ENCODE data around the gene GRM2. TPM values are rescaled to one million over a fixed set of nuclear protein-coding genes. Genes with fewer than 3 reads are reported as not detected.

The GRM2 gene
- total and polyA plus RNA-seq, 4 donors, result 0.13 to 0.77 (median 0.25) TPM

GRCh38 chr3:51676102-51676640, 30.7 kb upstream of the GRM2 start:
- H3K9me3 ChIP-seq (ENCODE audit: control insufficient read depth in 4 of 4, insufficient read depth in 3 of 4, low read length in 3 of 4), result no peaks in the 10 kb centered on the region
- WGBS, 2 donors, result 91 to 94% methylated on average over 3 of the region's 3 CpGs
- no peak overlapping the region for H3K4me3 ChIP-seq
- no peak overlapping the region for H3K9ac ChIP-seq (ENCODE audit: insufficient read depth in 1 of 2, low read length in 2 of 2)
- peaks cover 0 to 15% (median 4%) of the 10 kb centered on the region in 5 donors for H3K4me1 ChIP-seq (ENCODE audit: control insufficient read depth in 5 of 5, insufficient read depth in 5 of 5, low read length in 5 of 5)
- peaks cover 0 to 11% (median 5%) of the 10 kb centered on the region in 4 donors for H3K36me3 ChIP-seq (ENCODE audit: control insufficient read depth in 4 of 4, insufficient read depth in 4 of 4, low read length in 4 of 4)
- no peaks in the 10 kb centered on the region for H3K27me3 ChIP-seq (ENCODE audit: control insufficient read depth in 3 of 3, insufficient read depth in 3 of 3, low read length in 2 of 3)
- no peak overlapping the region for H3K27ac ChIP-seq (ENCODE audit: low read depth in 1 of 2, low read length in 1 of 2)
- DNase-seq, result no peak
- no peak for TF ChIP-seq CTCF (IDR thresholded peaks at IDR 0.05; ENCODE audit: control extremely low read depth, extremely low read depth)
- no peak for ATAC-seq (ENCODE audit: insufficient read depth, low FRiP score)

- Histone ChIP-seq H3K27me3 (ENCODE audit: control insufficient read depth in 3 of 3, insufficient read depth in 3 of 3, low read length in 2 of 3) (no peaks in the 10 kb centered on the region), H3K9me3 (ENCODE audit: control insufficient read depth in 4 of 4, insufficient read depth in 3 of 4, low read length in 3 of 4) (no peaks in the 10 kb centered on the region), H3K27ac (ENCODE audit: low read depth in 1 of 2, low read length in 1 of 2) (no peak overlapping the region), H3K36me3 (ENCODE audit: control insufficient read depth in 4 of 4, insufficient read depth in 4 of 4, low read length in 4 of 4) (peaks cover 0 to 13% (median 5%) of the 10 kb centered on the region in 4 donors), H3K4me1 (ENCODE audit: control insufficient read depth in 5 of 5, insufficient read depth in 5 of 5, low read length in 5 of 5) (peaks cover 0 to 18% (median 3%) of the 10 kb centered on the region in 5 donors), H3K4me3 (no peak overlapping the region), H3K9ac (ENCODE audit: insufficient read depth in 1 of 2, low read length in 2 of 2) (no peak overlapping the region)
- no peak for DNase-seq
- no peak for ATAC-seq (ENCODE audit: insufficient read depth, low FRiP score)
- 94 to 95% methylated on average over 3 of the region's 3 CpGs for WGBS, 2 donors
- no peak for TF ChIP-seq CTCF (IDR thresholded peaks at IDR 0.05; ENCODE audit: control extremely low read depth, extremely low read depth)
Observed at GRCh38 chr3:51677358-51677757, 29.5 kb upstream of the GRM2 start.

GRCh38 chr3:51678186-51678585, 28.7 kb upstream of the GRM2 start:
- WGBS, 2 donors, result 97 to 100% methylated on average over 1 of the region's 1 CpG
- Histone ChIP-seq H3K9me3 (ENCODE audit: control insufficient read depth in 4 of 4, insufficient read depth in 3 of 4, low read length in 3 of 4) (no peaks in the 10 kb centered on the region), H3K4me3 (no peak overlapping the region), H3K27me3 (ENCODE audit: control insufficient read depth in 3 of 3, insufficient read depth in 3 of 3, low read length in 2 of 3) (no peaks in the 10 kb centered on the region), H3K9ac (ENCODE audit: insufficient read depth in 1 of 2, low read length in 2 of 2) (no peak overlapping the region), H3K4me1 (ENCODE audit: control insufficient read depth in 5 of 5, insufficient read depth in 5 of 5, low read length in 5 of 5) (peaks cover 0 to 17% (median 3%) of the 10 kb centered on the region in 5 donors), H3K27ac (ENCODE audit: low read depth in 1 of 2, low read length in 1 of 2) (no peak overlapping the region), H3K36me3 (ENCODE audit: control insufficient read depth in 4 of 4, insufficient read depth in 4 of 4, low read length in 4 of 4) (peaks cover 0 to 13% (median 5%) of the 10 kb centered on the region in 4 donors)
- ATAC-seq (ENCODE audit: insufficient read depth, low FRiP score) (no peak), DNase-seq (no peak)
- TF ChIP-seq CTCF (IDR thresholded peaks at IDR 0.05; ENCODE audit: control extremely low read depth, extremely low read depth), result no peak

- Histone ChIP-seq H3K4me1 (ENCODE audit: control insufficient read depth in 5 of 5, insufficient read depth in 5 of 5, low read length in 5 of 5) (peaks cover 0 to 17% (median 3%) of the 10 kb centered on the region in 5 donors), H3K9me3 (ENCODE audit: control insufficient read depth in 4 of 4, insufficient read depth in 3 of 4, low read length in 3 of 4) (no peaks in the 10 kb centered on the region), H3K4me3 (no peak overlapping the region), H3K27me3 (ENCODE audit: control insufficient read depth in 3 of 3, insufficient read depth in 3 of 3, low read length in 2 of 3) (no peaks in the 10 kb centered on the region), H3K36me3 (ENCODE audit: control insufficient read depth in 4 of 4, insufficient read depth in 4 of 4, low read length in 4 of 4) (peaks cover 0 to 15% (median 5%) of the 10 kb centered on the region in 4 donors), H3K9ac (ENCODE audit: insufficient read depth in 1 of 2, low read length in 2 of 2) (no peak overlapping the region), H3K27ac (ENCODE audit: low read depth in 1 of 2, low read length in 1 of 2) (no peak overlapping the region)
- no peak for TF ChIP-seq CTCF (IDR thresholded peaks at IDR 0.05; ENCODE audit: control extremely low read depth, extremely low read depth)
- ATAC-seq (ENCODE audit: insufficient read depth, low FRiP score) (no peak), DNase-seq (no peak)
- WGBS, 2 donors, result 91 to 92% methylated on average over 2 of the region's 2 CpGs
Observed at GRCh38 chr3:51678641-51679040, 28.2 kb upstream of the GRM2 start.

All from lung (tissue), 12 donors.